Fibroblast of villous mesenchyme (primary cell): Measurements from ENCODE around the gene SPRY4. TPM values are rescaled to one million over a fixed set of nuclear protein-coding genes. Genes with fewer than 3 reads are reported as not detected.
A peak's percentile ranks its signal among the peaks of the same experiment; 100 is the strongest.
"Not testable (repeated sequence)": the region's sequence is repeated elsewhere in the genome, so short reads cannot be mapped to it uniquely, and the experiment has no call there.

ENCODE experiments used
- DNase-seq: peaks from one replicate; pipeline ENCODE4 v3.0.0-alpha.2; 2010; ENCODE audit warnings: low read depth
- H3K4me3 ChIP-seq: 2 replicates; pipeline ENCODE4 v1.5.1; 2011; ENCODE audit warnings: low read depth, mild to moderate bottlenecking, low read length
- total RNA-seq: library from RNA; depleted of rRNA; stranded (reverse); fragments of >200 nt; gene quantifications from 2 replicates; pipeline ENCODE4 v1.2.3, GENCODE V29; 2012
- TF ChIP-seq, protein P1 (sequence below): IDR thresholded peaks from 2 replicates; pipeline ENCODE4 v1.5.1; 2012; ENCODE audit warnings: low read depth, mild to moderate bottlenecking, low read length; ENCODE audit not compliant: insufficient read depth

Gene SPRY4
- total RNA-seq, 1 donor = 22.9 TPM

DNA sequence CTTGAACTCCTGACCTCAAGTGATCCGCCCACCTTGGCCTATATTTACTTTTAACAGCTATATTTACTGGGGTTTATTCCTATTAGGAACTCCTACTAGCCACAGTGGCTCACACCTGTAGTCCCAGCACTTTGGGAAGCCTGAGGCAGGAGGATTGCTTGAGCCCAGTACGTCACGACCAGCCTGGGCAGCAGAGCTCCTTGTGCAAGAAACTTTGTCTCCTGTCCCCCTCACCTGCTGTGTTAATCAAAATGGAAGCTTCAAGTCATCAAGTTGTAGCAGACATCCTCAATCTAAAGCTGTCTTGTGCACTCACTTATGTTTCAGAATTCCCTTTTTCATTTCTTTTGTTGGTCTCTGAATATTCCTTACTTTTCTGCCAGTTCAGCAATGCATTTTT, 15.0 kb upstream of the SPRY4 start:
- no peak overlapping the region for H3K4me3 ChIP-seq
- DNase-seq = no peak
- TF ChIP-seq, protein P1, sequence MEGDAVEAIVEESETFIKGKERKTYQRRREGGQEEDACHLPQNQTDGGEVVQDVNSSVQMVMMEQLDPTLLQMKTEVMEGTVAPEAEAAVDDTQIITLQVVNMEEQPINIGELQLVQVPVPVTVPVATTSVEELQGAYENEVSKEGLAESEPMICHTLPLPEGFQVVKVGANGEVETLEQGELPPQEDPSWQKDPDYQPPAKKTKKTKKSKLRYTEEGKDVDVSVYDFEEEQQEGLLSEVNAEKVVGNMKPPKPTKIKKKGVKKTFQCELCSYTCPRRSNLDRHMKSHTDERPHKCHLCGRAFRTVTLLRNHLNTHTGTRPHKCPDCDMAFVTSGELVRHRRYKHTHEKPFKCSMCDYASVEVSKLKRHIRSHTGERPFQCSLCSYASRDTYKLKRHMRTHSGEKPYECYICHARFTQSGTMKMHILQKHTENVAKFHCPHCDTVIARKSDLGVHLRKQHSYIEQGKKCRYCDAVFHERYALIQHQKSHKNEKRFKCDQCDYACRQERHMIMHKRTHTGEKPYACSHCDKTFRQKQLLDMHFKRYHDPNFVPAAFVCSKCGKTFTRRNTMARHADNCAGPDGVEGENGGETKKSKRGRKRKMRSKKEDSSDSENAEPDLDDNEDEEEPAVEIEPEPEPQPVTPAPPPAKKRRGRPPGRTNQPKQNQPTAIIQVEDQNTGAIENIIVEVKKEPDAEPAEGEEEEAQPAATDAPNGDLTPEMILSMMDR = no peak

DNA sequence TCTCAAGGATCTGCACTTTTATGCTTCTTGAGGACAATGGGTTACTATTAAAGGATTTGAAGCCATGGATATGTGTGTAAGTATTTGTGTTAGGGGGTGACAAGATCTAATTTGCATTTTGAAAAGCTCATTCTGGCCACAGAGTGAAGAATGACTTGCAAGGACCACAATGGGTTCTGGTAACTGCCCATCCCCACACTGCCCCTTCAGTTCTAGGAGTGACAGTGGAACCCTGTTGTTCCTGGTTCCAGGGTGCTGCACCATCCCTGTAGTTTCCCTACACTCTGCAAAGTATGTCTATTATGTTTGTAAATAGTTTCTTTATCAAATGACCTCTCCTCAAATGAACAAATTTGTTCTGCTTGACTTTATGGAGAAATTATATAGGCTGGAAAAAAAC, 9.7 kb upstream of the SPRY4 start:
- no peak for DNase-seq
- H3K4me3 ChIP-seq = no peak overlapping the region
- TF ChIP-seq, protein P1 = no peak

DNA sequence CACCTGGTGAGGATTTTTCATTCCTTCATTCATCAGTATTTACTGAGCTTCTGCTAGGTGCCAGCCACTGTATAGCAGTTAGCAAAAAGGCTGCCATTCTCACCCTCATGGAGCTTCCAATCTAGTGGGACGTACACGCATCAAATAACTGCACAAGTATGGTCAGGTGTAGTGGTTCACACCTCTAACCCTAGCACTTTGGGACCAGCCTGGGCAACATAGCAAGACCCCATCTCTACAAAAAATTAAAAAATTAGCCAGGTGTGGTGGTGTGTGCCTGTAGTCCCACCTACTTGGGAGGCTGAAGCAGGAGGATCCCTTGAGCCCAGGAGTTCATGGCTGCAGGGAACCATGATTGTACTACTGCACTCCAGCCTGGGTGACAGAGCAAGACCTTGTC, 8.9 kb upstream of the SPRY4 start:
- not testable (repeated sequence) for DNase-seq, H3K4me3 ChIP-seq

DNA sequence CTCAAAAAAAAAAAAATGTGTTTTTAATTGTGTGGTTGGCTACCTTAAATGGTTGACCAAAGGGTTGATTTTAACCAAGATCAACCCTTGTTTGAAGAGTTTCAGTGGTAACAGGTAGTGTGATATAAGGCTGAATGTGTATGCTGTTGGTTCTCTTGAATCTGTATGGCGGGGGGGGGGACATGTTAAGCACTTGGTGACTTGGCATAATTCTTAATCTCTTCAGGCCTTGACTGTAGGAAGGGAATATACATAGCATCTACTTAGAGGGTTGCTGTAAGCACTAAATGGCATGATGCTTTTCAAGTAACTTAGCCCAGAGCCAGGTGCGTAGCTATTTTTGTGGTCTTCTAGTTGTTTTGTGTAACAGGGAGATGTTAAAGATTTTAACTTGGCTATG, 5.6 kb upstream of the SPRY4 start:
- TF ChIP-seq, protein P1 = no peak
- no peak overlapping the region for H3K4me3 ChIP-seq
- no peak for DNase-seq

DNA sequence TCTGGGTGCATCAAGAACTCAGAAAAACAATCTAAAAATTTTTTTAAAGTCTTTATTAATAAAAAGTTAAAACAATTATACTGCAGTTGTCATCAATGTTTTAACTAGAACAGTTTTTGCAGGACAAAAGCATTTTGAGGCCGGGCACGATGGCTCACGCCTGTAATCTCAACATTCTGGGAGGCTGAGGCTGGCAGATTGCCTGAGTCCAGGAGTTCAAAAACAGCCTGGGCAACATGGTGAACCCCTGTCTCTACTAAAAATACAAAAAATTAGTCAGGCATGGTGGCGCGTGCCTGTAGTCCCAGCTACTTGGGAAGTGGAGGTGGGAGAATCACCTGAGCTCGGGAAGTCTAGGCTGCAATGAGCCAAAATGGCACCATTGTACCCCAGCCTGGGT, 5.2 kb upstream of the SPRY4 start:
- H3K4me3 ChIP-seq = no peak overlapping the region
- no peak for DNase-seq
- TF ChIP-seq, protein P1 = no peak

DNA sequence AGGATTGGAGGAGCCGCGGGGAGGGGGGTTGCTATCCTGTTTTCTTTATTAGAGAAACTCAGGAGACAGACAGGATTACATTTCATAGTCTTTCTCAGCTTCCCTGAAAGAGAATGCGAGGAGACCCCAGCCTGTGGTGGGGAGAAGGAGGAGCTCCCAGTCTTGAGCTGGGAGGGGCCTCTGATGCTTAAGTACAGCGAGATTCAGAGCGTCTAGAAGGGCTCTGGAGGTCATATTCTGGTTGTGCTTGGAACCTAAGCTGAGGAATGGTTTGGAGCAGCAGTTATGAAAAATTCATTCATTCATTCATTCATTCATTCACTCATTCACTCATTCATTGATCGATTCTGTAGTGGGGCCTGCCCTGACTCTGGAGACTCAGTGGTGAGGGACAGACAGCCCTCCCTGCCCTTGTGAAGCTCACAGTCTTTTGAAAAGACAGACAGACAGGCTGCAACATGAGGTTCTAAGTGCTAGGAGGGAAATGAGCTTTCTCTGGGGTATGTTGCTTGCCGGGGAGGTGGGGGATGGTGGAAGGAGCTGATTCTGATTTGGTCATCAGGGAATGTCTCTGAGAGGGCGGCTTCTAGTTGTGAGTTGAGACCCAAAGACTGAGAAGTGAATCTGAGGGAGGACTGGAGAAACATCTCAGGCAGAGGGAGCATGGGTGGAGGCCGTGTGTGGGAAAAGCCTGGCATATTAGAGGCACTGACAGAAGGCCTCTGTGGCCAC, 2.5 kb upstream of the SPRY4 start:
- H3K4me3 ChIP-seq = no peak overlapping the region
- DNase-seq = peak; percentile 76
- TF ChIP-seq, protein P1 = no peak

DNA sequence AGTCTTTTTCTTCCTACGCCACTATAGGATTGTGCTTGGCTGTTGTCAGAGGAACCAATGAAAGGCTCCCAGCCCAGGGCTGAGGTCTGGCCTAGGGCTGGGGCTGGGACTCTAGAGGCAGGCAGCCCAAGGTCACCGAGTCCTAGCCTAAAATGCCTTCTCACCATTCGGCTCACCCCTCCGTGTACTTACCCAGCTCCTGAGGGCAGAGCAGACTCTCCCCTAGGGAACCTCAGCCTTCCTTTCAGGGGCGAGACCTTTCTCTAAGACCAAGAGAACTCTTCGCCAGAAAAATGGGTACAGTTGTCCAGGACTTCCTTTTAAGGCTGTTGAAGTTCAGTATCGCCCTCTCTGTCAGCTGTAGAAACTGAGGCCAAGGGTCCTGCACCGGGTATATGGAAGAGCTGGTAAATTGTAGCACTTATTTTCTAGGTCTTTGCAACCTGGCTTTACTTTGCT, 1.7 kb upstream of the SPRY4 start:
- no peak for DNase-seq
- TF ChIP-seq, protein P1 = no peak
- no peak overlapping the region for H3K4me3 ChIP-seq
